ENCODE results near the gene MOSMO. TPM values are rescaled to one million over a fixed set of nuclear protein-coding genes. Genes with fewer than 3 reads are reported as not detected.
"Not testable (repeated sequence)": the region's sequence is repeated elsewhere in the genome, so short reads cannot be mapped to it uniquely, and the experiment has no call there.

MOSMO gene
- total RNA-seq, 1 donor from 2014 or later, result 19.7 TPM

DNA sequence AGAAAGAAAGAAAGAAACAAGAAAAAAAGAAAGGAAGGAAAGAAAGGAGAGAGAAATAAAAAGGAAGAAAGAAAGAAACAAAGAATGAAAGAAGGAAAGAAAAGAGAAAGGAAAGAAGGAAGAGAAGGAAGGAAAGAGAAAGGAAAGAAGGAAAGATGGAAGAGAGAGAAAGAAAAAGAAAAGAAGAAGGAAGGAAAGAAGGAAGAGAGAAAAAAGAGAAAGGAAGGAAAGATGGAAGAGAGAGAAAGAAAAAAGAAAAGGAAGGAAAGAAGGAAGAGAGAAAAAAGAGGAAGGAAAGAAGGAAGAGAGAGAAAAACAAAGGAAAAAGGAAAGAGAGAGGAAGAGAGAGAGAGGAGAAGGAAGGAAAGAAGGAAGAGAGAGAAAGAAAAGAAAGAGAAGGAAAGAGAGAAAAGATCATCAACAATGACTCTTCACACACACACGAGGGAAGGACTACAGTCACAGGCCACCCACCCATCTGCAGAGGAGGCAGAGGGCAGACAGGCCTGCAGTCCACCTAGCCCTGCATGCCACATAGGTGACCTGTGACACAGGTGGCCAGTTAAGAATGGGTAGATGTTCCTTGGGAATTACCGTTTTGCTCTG, 108.3 kb downstream of the MOSMO start:
- ATAC-seq, result no peak
- DNase-seq (ENCODE audit: low spot score), result no peak
- intact Hi-C loops (cut with DNase I), result no loop called here

DNA sequence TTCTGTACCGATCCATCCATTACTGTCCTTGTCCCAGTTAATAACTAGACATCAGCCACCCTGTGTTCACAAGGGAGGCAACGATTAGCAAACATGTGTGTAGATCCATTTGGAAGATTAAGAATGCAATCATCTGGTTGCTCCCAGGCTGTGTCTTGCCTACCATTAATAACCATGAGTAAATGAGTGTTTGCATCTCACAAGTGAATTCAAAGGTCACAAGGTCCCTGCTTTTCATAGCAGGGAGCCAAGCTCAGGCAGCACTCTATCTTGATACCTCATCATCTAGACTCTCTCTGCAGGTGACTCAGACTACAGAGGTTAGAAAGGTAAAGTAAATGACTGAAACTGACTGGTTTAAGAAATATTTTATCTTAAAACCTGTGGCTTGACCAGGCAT, 109.7 kb downstream of the MOSMO start:
- DNase-seq (ENCODE audit: low spot score) (no peak), ATAC-seq (no peak)
- intact Hi-C loops (cut with DNase I), result no loop called here

DNA sequence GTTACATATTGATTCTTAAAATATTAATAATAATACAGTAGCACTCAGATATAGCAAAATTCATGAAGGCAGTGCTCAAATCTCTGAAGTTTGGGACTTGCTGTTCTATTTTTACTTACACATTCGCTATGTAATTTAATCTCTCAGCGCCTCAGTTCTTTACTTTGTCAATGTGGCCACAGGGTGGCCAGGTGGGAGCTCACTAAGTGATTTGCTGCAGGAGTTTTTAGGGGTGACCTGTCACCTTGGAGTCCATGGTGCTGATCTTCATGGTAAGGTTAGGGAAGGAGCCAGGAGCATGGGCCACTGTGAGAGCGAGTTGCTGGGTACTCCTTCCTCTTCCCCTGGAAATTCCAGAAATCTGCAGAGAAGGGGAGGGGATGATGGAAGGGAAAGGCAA, 112.5 kb downstream of the MOSMO start:
- DNase-seq (ENCODE audit: low spot score) (no peak), ATAC-seq (no peak)
- intact Hi-C loops (cut with DNase I), result no loop called here

DNA sequence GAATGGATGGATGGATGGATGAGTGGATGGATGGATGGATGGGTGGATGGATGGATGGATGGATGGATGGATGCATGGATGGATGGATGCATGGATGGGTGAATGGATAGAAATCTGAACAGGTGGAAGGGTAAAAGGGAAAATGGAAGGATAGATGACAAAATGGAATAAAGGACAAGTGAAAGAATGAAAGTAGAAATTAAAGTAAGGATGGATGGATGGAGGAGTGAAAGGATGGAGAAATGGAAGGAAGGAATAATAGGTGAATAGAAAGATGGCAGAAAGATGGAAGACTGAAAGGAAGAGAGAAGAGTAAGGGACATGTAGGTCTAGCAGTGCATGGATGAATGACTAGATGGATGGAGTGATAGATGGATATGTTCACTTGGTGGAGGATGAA, 114.3 kb downstream of the MOSMO start:
- DNase-seq (ENCODE audit: low spot score) (no peak), ATAC-seq (no peak)
- intact Hi-C loops (cut with DNase I), result no loop called here

DNA sequence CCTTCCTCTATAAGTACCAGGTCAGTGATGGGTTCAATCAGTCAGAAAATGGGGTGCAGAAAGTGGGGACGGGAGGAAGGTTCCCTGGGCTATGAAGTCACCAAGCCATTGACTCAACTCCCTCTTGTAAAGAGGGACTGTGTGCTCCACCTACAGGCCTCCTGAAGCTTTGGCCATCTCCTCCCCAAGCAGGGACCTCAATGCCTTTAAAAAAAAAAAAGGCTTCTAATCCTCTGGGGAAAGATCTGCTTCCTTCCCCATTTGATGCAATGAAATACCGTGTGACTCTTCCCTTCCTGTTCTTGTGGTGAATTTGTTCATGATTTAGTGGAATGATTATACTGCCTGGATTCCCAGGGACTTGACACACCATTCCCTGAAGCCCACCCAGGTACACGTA, 115.2 kb downstream of the MOSMO start:
- ATAC-seq (no peak), DNase-seq (ENCODE audit: low spot score) (no peak)
- intact Hi-C loops (cut with DNase I), result no loop called here

DNA sequence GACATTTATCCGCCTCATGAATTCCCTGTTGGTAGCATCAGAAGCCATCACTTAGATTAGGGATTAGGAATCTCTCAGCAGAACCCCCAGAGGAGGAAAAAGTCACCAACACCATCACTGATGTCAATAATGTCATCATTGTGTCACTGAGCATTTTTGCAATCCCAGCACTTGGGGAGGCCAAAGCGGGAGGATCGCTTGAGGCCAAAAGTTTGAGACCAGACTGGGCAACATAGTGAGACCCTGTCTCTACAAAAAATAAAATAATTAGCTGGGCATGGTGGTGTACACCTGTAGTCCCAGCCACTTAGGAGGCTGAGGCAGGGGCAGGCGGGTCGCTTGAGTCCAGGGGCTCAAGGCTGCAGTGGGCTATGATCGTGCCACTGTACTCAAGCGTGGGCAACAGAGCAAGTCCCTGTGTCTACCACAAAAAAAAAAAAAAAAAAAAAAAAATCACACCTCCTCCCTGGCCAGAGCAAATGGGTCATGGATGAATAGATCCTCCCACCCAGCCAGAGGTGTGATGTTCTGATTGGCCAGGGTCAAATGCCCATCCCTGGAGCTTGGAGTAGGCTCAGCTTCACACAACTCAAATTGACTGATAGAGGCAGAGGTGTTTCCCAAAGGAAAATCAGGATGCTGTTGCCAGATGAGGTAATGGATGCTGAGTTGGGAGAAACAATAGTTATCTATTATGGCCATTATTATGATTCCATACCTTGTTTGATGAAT, 116.0 kb downstream of the MOSMO start:
- DNase-seq (ENCODE audit: low spot score) (no peak), ATAC-seq (no peak)
- intact Hi-C loops (cut with DNase I), result no loop called here

DNA sequence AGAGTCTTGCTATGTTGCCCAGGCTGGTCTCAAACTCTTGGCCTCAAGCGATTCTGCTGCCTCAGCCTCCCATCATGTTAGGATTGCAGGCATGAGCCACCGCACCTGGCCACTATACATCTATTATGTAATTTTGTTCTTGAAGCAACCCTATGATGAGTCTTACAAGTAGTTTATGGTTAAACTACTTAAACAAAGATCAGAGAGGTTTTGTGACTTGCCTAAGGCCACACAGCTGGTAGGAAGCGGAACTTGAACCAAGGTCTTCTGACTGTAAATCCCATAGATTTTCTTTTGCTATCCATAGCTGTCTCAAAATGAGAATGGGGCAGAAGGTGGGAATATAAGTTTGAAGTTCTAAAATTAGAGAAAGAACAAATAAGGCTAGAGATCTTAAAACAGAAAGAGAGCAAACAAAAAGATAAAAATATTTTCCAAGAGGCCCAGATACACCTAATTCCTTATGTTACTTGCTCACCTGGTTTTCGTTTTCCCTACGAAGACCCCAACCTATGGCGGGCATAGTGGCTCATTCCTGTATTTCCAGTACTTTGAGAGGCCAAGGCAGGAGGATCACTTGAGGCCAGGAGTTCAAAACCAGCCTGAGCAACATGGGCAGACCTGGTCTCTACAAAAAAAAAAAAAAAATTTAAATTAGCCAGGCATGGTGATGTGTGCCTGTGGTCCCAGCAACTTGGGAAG, 116.8 kb downstream of the MOSMO start:
- intact Hi-C loops (cut with DNase I), result no loop called here
- ATAC-seq (no peak), DNase-seq (ENCODE audit: low spot score) (no peak)

DNA sequence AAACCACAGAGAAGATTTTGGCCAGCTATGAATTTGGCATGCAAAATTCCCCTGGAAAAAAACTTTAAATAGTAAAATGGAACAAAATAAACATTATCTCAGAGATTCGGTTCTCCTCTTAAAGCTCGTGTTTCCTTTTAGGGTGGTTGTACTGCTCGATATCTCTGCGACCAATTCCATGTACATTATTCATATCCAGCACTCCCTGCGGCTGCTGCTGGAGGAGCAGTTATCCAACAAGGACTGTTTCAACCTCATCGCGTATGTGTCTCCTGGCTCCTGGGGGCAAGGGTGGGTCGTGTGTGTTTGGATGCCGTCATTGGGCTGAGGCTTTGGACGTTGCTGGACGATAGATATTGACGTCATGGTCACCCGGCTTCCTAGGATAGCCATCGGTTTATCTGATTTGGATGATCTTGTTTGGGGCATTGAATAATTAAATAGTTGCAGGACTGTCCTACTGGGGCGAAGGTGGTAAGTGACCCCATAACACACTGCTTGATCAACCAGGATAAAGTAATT, 118.2 kb downstream of the MOSMO start:
- no peak for ATAC-seq
- intact Hi-C loops (cut with DNase I), result no loop called here
- no peak for DNase-seq (ENCODE audit: low spot score)

DNA sequence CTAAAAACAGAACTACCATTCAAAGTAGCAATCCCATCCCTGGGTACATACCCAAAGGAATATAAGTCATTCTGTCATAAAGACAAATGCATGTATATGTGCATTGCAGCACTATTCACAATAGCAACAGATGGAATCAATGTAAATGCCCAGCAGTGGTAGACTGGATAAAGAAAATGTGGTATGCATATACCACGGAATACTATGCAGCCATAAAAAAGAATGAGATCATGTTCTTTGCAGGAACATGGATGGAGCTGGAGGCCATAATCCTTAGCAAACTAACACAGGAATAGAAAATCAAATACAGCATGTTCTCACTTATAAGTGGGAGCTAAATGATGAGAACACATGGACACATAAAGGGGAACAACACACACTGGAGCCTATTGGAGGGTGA, 120.6 kb downstream of the MOSMO start:
- DNase-seq (ENCODE audit: low spot score); intact Hi-C loops (cut with DNase I); ATAC-seq: not testable (repeated sequence)

DNA sequence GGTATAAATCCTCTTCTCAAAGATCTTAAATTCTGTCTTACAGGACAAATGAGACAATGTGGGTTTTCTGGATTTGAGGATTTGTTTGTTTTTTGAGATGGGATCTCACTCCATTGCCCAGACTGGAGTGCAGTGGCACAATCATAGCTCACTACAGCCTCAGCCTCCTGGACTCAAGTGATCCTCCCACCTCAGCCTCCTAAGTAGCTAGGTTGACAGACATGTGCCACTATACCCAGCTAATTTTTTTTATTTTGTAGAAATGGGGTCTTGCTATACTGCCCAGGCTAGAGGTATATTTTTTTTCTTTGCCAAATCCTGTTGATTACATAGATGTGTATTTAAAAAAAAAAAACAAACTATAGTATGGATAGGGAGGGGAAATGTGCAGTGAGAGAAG, 122.6 kb downstream of the MOSMO start:
- no peak for DNase-seq (ENCODE audit: low spot score)
- intact Hi-C loops (cut with DNase I), result no loop called here
- no peak for ATAC-seq

DNA sequence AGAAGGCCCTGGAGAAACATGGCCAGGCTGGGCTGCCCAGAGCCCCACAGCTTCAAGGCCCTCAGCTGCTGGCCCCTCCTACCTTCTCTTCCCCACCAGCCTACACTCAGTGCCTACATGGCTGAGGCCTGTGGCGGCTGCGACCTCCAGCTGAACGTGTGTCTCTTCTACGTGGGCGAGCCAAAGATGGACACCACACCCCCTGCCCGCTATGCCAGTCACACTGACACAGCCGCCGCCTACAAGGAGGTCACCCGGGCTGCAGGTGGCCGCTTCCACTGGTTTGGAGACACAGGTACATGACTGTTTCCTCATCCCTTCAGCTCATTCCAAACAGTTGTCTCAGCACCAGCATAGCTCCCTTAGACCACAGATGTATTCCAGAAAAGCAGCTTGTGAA, 124.9 kb downstream of the MOSMO start:
- intact Hi-C loops (cut with DNase I), result no loop called here

More for the DNA sequence above, 124.9 kb downstream of the MOSMO start:
- ATAC-seq, result no peak
- no peak for DNase-seq (ENCODE audit: low spot score)

Other genes starting within 250 kb of the MOSMO start
- gene NPIPB4, start 150.4 kb upstream of the MOSMO start, total RNA-seq, result 196 TPM
- gene UQCRC2, start 54.8 kb upstream of the MOSMO start, total RNA-seq, result 169 TPM
- not detected for gene PDZD9, start 7.0 kb upstream of the MOSMO start, total RNA-seq
- 0.71 TPM for gene VWA3A, start 84.4 kb downstream of the MOSMO start, total RNA-seq
- gene SDR42E2, start 154.4 kb downstream of the MOSMO start, total RNA-seq, result not detected
- 47.0 TPM for gene EEF2K, start 198.2 kb downstream of the MOSMO start, total RNA-seq